ENCODE data around the gene PODNL1.
A peak's percentile ranks its signal among the peaks of the same experiment; 100 is the strongest.
"Not testable (repeated sequence)": the region's sequence is repeated elsewhere in the genome, so short reads cannot be mapped to it uniquely, and the experiment has no call there.

Gene PODNL1

GRCh38 chr19:13968383-13968935, 30.2 kb upstream of the PODNL1 start:
- ChIA-PET POLR2A (interaction anchor here (0.8 kb wide), 1 partner anchor 18 kb away, joined by 3 read pairs; no protein-coding TSS in a partner anchor), CTCF (interaction anchor here (0.6 to 1.1 kb wide), 5 partner anchors 9 to 74 kb away, joined by 3 to 5 read pairs (median 3); no protein-coding TSS in a partner anchor)
- Histone ChIP-seq H3K4me3 (ENCODE audit: control insufficient read depth in 1 of 7, extremely low read depth in 1 of 7, insufficient read depth in 4 of 7, low read depth in 2 of 7, low read length in 6 of 7) (no peak overlapping the region), H3K36me3 (ENCODE audit: control insufficient read depth in 4 of 4, insufficient read depth in 4 of 4, low read length in 3 of 4) (peaks cover 11 to 70% (median 54%) of the 10 kb centered on the region in 4 experiments), H3K9me3 (ENCODE audit: control extremely low read depth in 1 of 5, control insufficient read depth in 4 of 5, insufficient read depth in 2 of 5, low read depth in 1 of 5, low read length in 4 of 5) (no peaks in the 10 kb centered on the region), H3K4me1 (ENCODE audit: control extremely low read depth in 1 of 4, control insufficient read depth in 4 of 4, insufficient read depth in 4 of 4, low read length in 3 of 4) (no peaks in the 10 kb centered on the region), H3K27ac (ENCODE audit: insufficient read depth in 1 of 2, low read depth in 1 of 2, low read length in 2 of 2, poor library complexity in 1 of 2, severe bottlenecking in 2 of 2) (no peak overlapping the region), H3K27me3 (replicated peaks in 2 of 5; ENCODE audit: control insufficient read depth in 4 of 5, insufficient read depth in 5 of 5, low read length in 4 of 5) (no peaks in the 10 kb centered on the region)
- DNase-seq = no peak
- WGBS (ENCODE audit: insufficient coverage) = 95% methylated on average over 14 of the region's 22 CpGs

GRCh38 chr19:13967206-13967605, 29.0 kb upstream of the PODNL1 start:
- H3K27me3 ChIP-seq (replicated peaks in 2 of 5; ENCODE audit: control insufficient read depth in 4 of 5, insufficient read depth in 5 of 5, low read length in 4 of 5); H3K9me3 ChIP-seq (ENCODE audit: control extremely low read depth in 1 of 5, control insufficient read depth in 4 of 5, insufficient read depth in 2 of 5, low read depth in 1 of 5, low read length in 4 of 5); CTCF ChIA-PET; H3K4me1 ChIP-seq (ENCODE audit: control extremely low read depth in 1 of 4, control insufficient read depth in 4 of 4, insufficient read depth in 4 of 4, low read length in 3 of 4); H3K4me3 ChIP-seq (ENCODE audit: control insufficient read depth in 1 of 7, extremely low read depth in 1 of 7, insufficient read depth in 4 of 7, low read depth in 2 of 7, low read length in 6 of 7); H3K27ac ChIP-seq (ENCODE audit: insufficient read depth in 1 of 2, low read depth in 1 of 2, low read length in 2 of 2, poor library complexity in 1 of 2, severe bottlenecking in 2 of 2); POLR2A ChIA-PET; DNase-seq: not testable (repeated sequence)
- peaks cover 11 to 69% (median 54%) of the 10 kb centered on the region in 4 experiments for H3K36me3 ChIP-seq (ENCODE audit: control insufficient read depth in 4 of 4, insufficient read depth in 4 of 4, low read length in 3 of 4)
- 97% methylated on average over 8 of the region's 8 CpGs for WGBS (ENCODE audit: insufficient coverage)

- peaks cover 11 to 72% (median 55%) of the 10 kb centered on the region in 4 experiments for H3K36me3 ChIP-seq (ENCODE audit: control insufficient read depth in 4 of 4, insufficient read depth in 4 of 4, low read length in 3 of 4)
- ChIA-PET POLR2A (no interaction called here), CTCF (no interaction called here)
- no peak overlapping the region for H3K4me3 ChIP-seq (ENCODE audit: control insufficient read depth in 1 of 7, extremely low read depth in 1 of 7, insufficient read depth in 4 of 7, low read depth in 2 of 7, low read length in 6 of 7)
- H3K27ac ChIP-seq (ENCODE audit: insufficient read depth in 1 of 2, low read depth in 1 of 2, low read length in 2 of 2, poor library complexity in 1 of 2, severe bottlenecking in 2 of 2) = no peak overlapping the region
- H3K9me3 ChIP-seq (ENCODE audit: control extremely low read depth in 1 of 5, control insufficient read depth in 4 of 5, insufficient read depth in 2 of 5, low read depth in 1 of 5, low read length in 4 of 5) = no peaks in the 10 kb centered on the region
- 98% methylated on average over 14 of the region's 14 CpGs for WGBS (ENCODE audit: insufficient coverage)
- DNase-seq = no peak
- H3K27me3 ChIP-seq (replicated peaks in 2 of 5; ENCODE audit: control insufficient read depth in 4 of 5, insufficient read depth in 5 of 5, low read length in 4 of 5) = no peaks in the 10 kb centered on the region
- no peaks in the 10 kb centered on the region for H3K4me1 ChIP-seq (ENCODE audit: control extremely low read depth in 1 of 4, control insufficient read depth in 4 of 4, insufficient read depth in 4 of 4, low read length in 3 of 4)
These were observed 28.5 kb upstream of the PODNL1 start for GRCh38 chr19:13966684-13967128.

GRCh38 chr19:13965926-13966683, 27.9 kb upstream of the PODNL1 start:
- WGBS (ENCODE audit: insufficient coverage) = 97% methylated on average over 18 of the region's 20 CpGs
- no peaks in the 10 kb centered on the region for H3K27me3 ChIP-seq (replicated peaks in 2 of 5; ENCODE audit: control insufficient read depth in 4 of 5, insufficient read depth in 5 of 5, low read length in 4 of 5)
- peak overlapping the region in 1 of 2 experiments; percentile 25 for H3K27ac ChIP-seq (ENCODE audit: insufficient read depth in 1 of 2, low read depth in 1 of 2, low read length in 2 of 2, poor library complexity in 1 of 2, severe bottlenecking in 2 of 2)
- DNase-seq = no peak
- H3K9me3 ChIP-seq (ENCODE audit: control extremely low read depth in 1 of 5, control insufficient read depth in 4 of 5, insufficient read depth in 2 of 5, low read depth in 1 of 5, low read length in 4 of 5) = no peaks in the 10 kb centered on the region
- POLR2A ChIA-PET = no interaction called here
- H3K4me1 ChIP-seq (ENCODE audit: control extremely low read depth in 1 of 4, control insufficient read depth in 4 of 4, insufficient read depth in 4 of 4, low read length in 3 of 4) = no peaks in the 10 kb centered on the region
- peaks cover 11 to 76% (median 53%) of the 10 kb centered on the region in 4 experiments for H3K36me3 ChIP-seq (ENCODE audit: control insufficient read depth in 4 of 4, insufficient read depth in 4 of 4, low read length in 3 of 4)
- CTCF ChIA-PET = no interaction called here
- H3K4me3 ChIP-seq (ENCODE audit: control insufficient read depth in 1 of 7, extremely low read depth in 1 of 7, insufficient read depth in 4 of 7, low read depth in 2 of 7, low read length in 6 of 7) = no peak overlapping the region

GRCh38 chr19:13965377-13965896, 27.2 kb upstream of the PODNL1 start:
- no peaks in the 10 kb centered on the region for H3K4me1 ChIP-seq (ENCODE audit: control extremely low read depth in 1 of 4, control insufficient read depth in 4 of 4, insufficient read depth in 4 of 4, low read length in 3 of 4)
- no peak for DNase-seq
- ChIA-PET CTCF (no interaction called here), POLR2A (no interaction called here)
- H3K27ac ChIP-seq (ENCODE audit: insufficient read depth in 1 of 2, low read depth in 1 of 2, low read length in 2 of 2, poor library complexity in 1 of 2, severe bottlenecking in 2 of 2) = no peak overlapping the region
- H3K27me3 ChIP-seq (replicated peaks in 2 of 5; ENCODE audit: control insufficient read depth in 4 of 5, insufficient read depth in 5 of 5, low read length in 4 of 5) = no peaks in the 10 kb centered on the region
- no peaks in the 10 kb centered on the region for H3K9me3 ChIP-seq (ENCODE audit: control extremely low read depth in 1 of 5, control insufficient read depth in 4 of 5, insufficient read depth in 2 of 5, low read depth in 1 of 5, low read length in 4 of 5)
- WGBS (ENCODE audit: insufficient coverage) = 94% methylated on average over 19 of the region's 24 CpGs
- no peak overlapping the region for H3K4me3 ChIP-seq (ENCODE audit: control insufficient read depth in 1 of 7, extremely low read depth in 1 of 7, insufficient read depth in 4 of 7, low read depth in 2 of 7, low read length in 6 of 7)
- H3K36me3 ChIP-seq (ENCODE audit: control insufficient read depth in 4 of 4, insufficient read depth in 4 of 4, low read length in 3 of 4) = peaks cover 11 to 82% (median 57%) of the 10 kb centered on the region in 4 experiments

- POLR2A ChIA-PET = no interaction called here
- 100% methylated on average over 2 of the region's 5 CpGs for WGBS (ENCODE audit: insufficient coverage)
These were observed 26.6 kb upstream of the PODNL1 start for GRCh38 chr19:13964776-13965175.

GRCh38 chr19:13963603-13964105, 25.4 kb upstream of the PODNL1 start:
- Histone ChIP-seq H3K4me1 (ENCODE audit: control extremely low read depth in 1 of 4, control insufficient read depth in 4 of 4, insufficient read depth in 4 of 4, low read length in 3 of 4) (no peaks in the 10 kb centered on the region), H3K9me3 (ENCODE audit: control extremely low read depth in 1 of 5, control insufficient read depth in 4 of 5, insufficient read depth in 2 of 5, low read depth in 1 of 5, low read length in 4 of 5) (no peaks in the 10 kb centered on the region), H3K27ac (ENCODE audit: insufficient read depth in 1 of 2, low read depth in 1 of 2, low read length in 2 of 2, poor library complexity in 1 of 2, severe bottlenecking in 2 of 2) (no peak overlapping the region), H3K27me3 (replicated peaks in 2 of 5; ENCODE audit: control insufficient read depth in 4 of 5, insufficient read depth in 5 of 5, low read length in 4 of 5) (no peaks in the 10 kb centered on the region), H3K36me3 (ENCODE audit: control insufficient read depth in 4 of 4, insufficient read depth in 4 of 4, low read length in 3 of 4) (peaks cover 7 to 83% (median 57%) of the 10 kb centered on the region in 4 experiments), H3K4me3 (ENCODE audit: control insufficient read depth in 1 of 7, extremely low read depth in 1 of 7, insufficient read depth in 4 of 7, low read depth in 2 of 7, low read length in 6 of 7) (no peak overlapping the region)
- no peak for DNase-seq
- ChIA-PET POLR2A (no interaction called here), CTCF (no interaction called here)
- WGBS (ENCODE audit: insufficient coverage) = 93% methylated on average over 27 of the region's 48 CpGs

More at GRCh38 chr19:13964776-13965175, 26.6 kb upstream of the PODNL1 start:
- no peak overlapping the region for H3K4me3 ChIP-seq (ENCODE audit: control insufficient read depth in 1 of 7, extremely low read depth in 1 of 7, insufficient read depth in 4 of 7, low read depth in 2 of 7, low read length in 6 of 7)
- no peak for DNase-seq
- H3K36me3 ChIP-seq (ENCODE audit: control insufficient read depth in 4 of 4, insufficient read depth in 4 of 4, low read length in 3 of 4) = peaks cover 9 to 84% (median 56%) of the 10 kb centered on the region in 4 experiments
- H3K9me3 ChIP-seq (ENCODE audit: control extremely low read depth in 1 of 5, control insufficient read depth in 4 of 5, insufficient read depth in 2 of 5, low read depth in 1 of 5, low read length in 4 of 5) = no peaks in the 10 kb centered on the region
- no peak overlapping the region for H3K27ac ChIP-seq (ENCODE audit: insufficient read depth in 1 of 2, low read depth in 1 of 2, low read length in 2 of 2, poor library complexity in 1 of 2, severe bottlenecking in 2 of 2)
- no peaks in the 10 kb centered on the region for H3K27me3 ChIP-seq (replicated peaks in 2 of 5; ENCODE audit: control insufficient read depth in 4 of 5, insufficient read depth in 5 of 5, low read length in 4 of 5)
- CTCF ChIA-PET = interaction anchor here (0.9 kb wide), 1 partner anchor 13 kb away, joined by 3 read pairs; no protein-coding TSS in a partner anchor
- no peaks in the 10 kb centered on the region for H3K4me1 ChIP-seq (ENCODE audit: control extremely low read depth in 1 of 4, control insufficient read depth in 4 of 4, insufficient read depth in 4 of 4, low read length in 3 of 4)

All from common myeloid progenitor, CD34-positive (primary cell).